WTC11 (cell line): ENCODE measurements around the gene CDH11.

Experiments used
- CTCF ChIP-seq: fragments of 200-600 bp; IDR thresholded peaks from 2 replicates; pipeline ENCODE4 v1.8.0; 2022; ENCODE audit warnings: antibody characterized with exemption
- MLX ChIP-seq: sonication (generic); formaldehyde crosslinking; IDR thresholded peaks from 2 replicates; pipeline ENCODE4 v1.8.1; 2023; ENCODE audit warnings: mild to moderate bottlenecking, missing genetic modification reagents, moderate library complexity
- USF1 ChIP-seq: sonication (generic); formaldehyde crosslinking; IDR thresholded peaks from 2 replicates; pipeline ENCODE4 v1.8.0; 2022; ENCODE audit warnings: mild to moderate bottlenecking, missing genetic modification reagents
- TF ChIP-seq, protein P1 (sequence below): sonication (generic); formaldehyde crosslinking; IDR thresholded peaks from 2 replicates; pipeline ENCODE4 v1.8.1; 2023; ENCODE audit warnings: mild to moderate bottlenecking, missing genetic modification reagents, moderate library complexity

GRCh38 chr16:65126845-65127624 lies 5.2 kb upstream of the CDH11 start:
- TF ChIP-seq USF1 (CRISPR knock-in tag) (no peak), CTCF (peak; percentile 59), MLX (CRISPR knock-in tag) (no peak)
- TF ChIP-seq, protein P1, sequence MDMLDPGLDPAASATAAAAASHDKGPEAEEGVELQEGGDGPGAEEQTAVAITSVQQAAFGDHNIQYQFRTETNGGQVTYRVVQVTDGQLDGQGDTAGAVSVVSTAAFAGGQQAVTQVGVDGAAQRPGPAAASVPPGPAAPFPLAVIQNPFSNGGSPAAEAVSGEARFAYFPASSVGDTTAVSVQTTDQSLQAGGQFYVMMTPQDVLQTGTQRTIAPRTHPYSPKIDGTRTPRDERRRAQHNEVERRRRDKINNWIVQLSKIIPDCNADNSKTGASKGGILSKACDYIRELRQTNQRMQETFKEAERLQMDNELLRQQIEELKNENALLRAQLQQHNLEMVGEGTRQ = no peak
